Myometrial cell (primary cell): Measurements from ENCODE around the gene CCM2L. TPM values are rescaled to one million over a fixed set of nuclear protein-coding genes. Genes with fewer than 3 reads are reported as not detected.

Experiments
- total RNA-seq: library from RNA; depleted of rRNA; stranded (reverse); fragments of >200 nt; gene quantifications from 2 replicates; pipeline ENCODE4 v1.2.3, GENCODE V29; 2015

Gene CCM2L
- total RNA-seq = not detected in 2 replicates

GRCh38 chr20:32010101-32010500 is at the start of gene CCM2L:
TSS of gene CCM2L (plus strand) at chr20:32010438. CDS start at chr20:32010455, 17 bp downstream.

GRCh38 chr20:31967830-31968249 is 42.4 kb upstream of the CCM2L start, which contains the start of gene XKR7:
TSS of gene XKR7 (plus strand) at chr20:31968151. CDS start at chr20:31968176, 25 bp downstream.

GRCh38 chr20:32052090-32052777 is 42.0 kb downstream of the CCM2L start, which contains the start of gene HCK:
TSS of gene HCK (plus strand) at chr20:32052242.

Other genes starting within 250 kb of the CCM2L start
- gene MYLK2, start 191.1 kb upstream of the CCM2L start, total RNA-seq = 0.18 TPM in 1 of 2 replicates, not detected in the other
- gene FOXS1, start 164.8 kb upstream of the CCM2L start, total RNA-seq = not detected in 2 replicates
- gene DUSP15, start 139.9 kb upstream of the CCM2L start, total RNA-seq = not detected in 2 replicates
- not detected in 2 replicates for gene TTLL9, start 139.8 kb upstream of the CCM2L start, total RNA-seq
- gene PDRG1, start 58.4 kb upstream of the CCM2L start, total RNA-seq = 7.8 and 8.4 TPM in 2 replicates
- gene XKR7, start 42.3 kb upstream of the CCM2L start, total RNA-seq = not detected in 2 replicates
- not detected in 2 replicates for gene HCK, start 41.8 kb downstream of the CCM2L start, total RNA-seq
- 35.7 and 40.4 TPM in 2 replicates for gene TM9SF4, start 99.3 kb downstream of the CCM2L start, total RNA-seq
- 3.7 and 5.1 TPM in 2 replicates for gene PLAGL2, start 197.3 kb downstream of the CCM2L start, total RNA-seq
- 63.4 and 78.7 TPM in 2 replicates for gene POFUT1, start 197.4 kb downstream of the CCM2L start, total RNA-seq